Neural cell (in vitro differentiated cells): Measurements from ENCODE around the gene SYDE2. TPM values are rescaled to one million over a fixed set of nuclear protein-coding genes. Genes with fewer than 3 reads are reported as not detected.

Experiments used
- H2AFZ ChIP-seq: fragments of 200-600, 300-800 bp; sonication (generic), shearing (Covaris generic); 2 replicates; pipeline ENCODE4 v1.6.0; 2014; ENCODE audit warnings: low read depth, mild to moderate bottlenecking, antibody characterized with exemption, low read length, moderate library complexity
- H3F3A ChIP-seq: fragments of 200-600 bp; shearing (Covaris generic); 2 replicates; pipeline ENCODE4 v1.6.1; 2016; ENCODE audit warnings: mild to moderate bottlenecking, moderate library complexity, mixed read lengths, antibody characterized with exemption, low read length; ENCODE audit not compliant: insufficient read depth, poor library complexity, severe bottlenecking
- H3K27ac ChIP-seq: fragments of 200-600, 300-800 bp; sonication (generic), shearing (Covaris generic); 2 replicates; pipeline ENCODE4 v1.5.1; 2014; ENCODE audit warnings: mild to moderate bottlenecking, low read length, moderate library complexity
- H3K27me3 ChIP-seq: fragments of 300-800, 200-600 bp; sonication (generic), shearing (Covaris generic); 2 replicates; pipeline ENCODE4 v1.6.0; 2014; ENCODE audit warnings: mild to moderate bottlenecking, low read depth, low read length, moderate library complexity; ENCODE audit not compliant: insufficient read depth
- H3K36me3 ChIP-seq: fragments of 300-800, 200-600 bp; sonication (generic), shearing (Covaris generic); 2 replicates; pipeline ENCODE4 v1.5.1; 2014; ENCODE audit warnings: mild to moderate bottlenecking, antibody characterized with exemption, low read length, moderate library complexity; ENCODE audit not compliant: insufficient read depth
- H3K4me2 ChIP-seq: fragments of 300-800, 200-600 bp; sonication (generic), shearing (Covaris generic); 2 replicates; pipeline ENCODE4 v1.6.0; 2014; ENCODE audit warnings: mild to moderate bottlenecking, low read length
- H3K4me3 ChIP-seq: fragments of 300-800, 200-600 bp; sonication (generic), shearing (Covaris generic); 2 replicates; pipeline ENCODE4 v1.5.1; 2014; ENCODE audit warnings: mild to moderate bottlenecking, low read length, moderate library complexity
- H3K79me2 ChIP-seq: fragments of 200-600 bp; shearing (Covaris generic); replicated peaks from 2 replicates; pipeline ENCODE4 v1.6.0; 2014; ENCODE audit warnings: mild to moderate bottlenecking, low read length, moderate library complexity; ENCODE audit not compliant: insufficient read depth
- H3K9ac ChIP-seq: fragments of 300-800, 200-600 bp; sonication (generic), shearing (Covaris generic); 2 replicates; pipeline ENCODE4 v1.6.1; 2016; ENCODE audit warnings: mild to moderate bottlenecking, low read length, mixed read lengths
- H3K9me2 ChIP-seq: fragments of 200-600 bp; shearing (Covaris generic); 2 replicates; pipeline ENCODE4 v1.6.1; 2016; ENCODE audit warnings: mild to moderate bottlenecking, low read length, mixed read lengths; ENCODE audit not compliant: insufficient read depth
- H3K9me3 ChIP-seq: fragments of 200-600, 300-800 bp; sonication (generic), shearing (Covaris generic); 2 replicates; pipeline ENCODE4 v1.6.1; 2016; ENCODE audit warnings: mild to moderate bottlenecking, mixed run types, low read length, moderate library complexity, mixed read lengths
- H4K20me1 ChIP-seq: fragments of 200-600 bp; shearing (Covaris generic); 2 replicates; pipeline ENCODE4 v1.6.1; 2016; ENCODE audit warnings: mild to moderate bottlenecking, mixed run types; ENCODE audit not compliant: insufficient read depth
- CTCF ChIP-seq: fragments of 450-650 bp; IDR thresholded peaks from 2 replicates; pipeline ENCODE4 v1.5.1; 2014; ENCODE audit warnings: antibody characterized with exemption, mild to moderate bottlenecking, moderate library complexity; ENCODE audit not compliant: poor library complexity, severe bottlenecking
- EP300 ChIP-seq: fragments of 450-650 bp; conservative IDR thresholded peaks from 2 replicates; pipeline ENCODE4 v1.6.1; 2014; ENCODE audit warnings: antibody characterized with exemption, mild to moderate bottlenecking, moderate library complexity; ENCODE audit not compliant: poor library complexity, severe bottlenecking
- EZH2 ChIP-seq: fragments of 200-600, 300-800 bp; shearing (Covaris generic), sonication (generic); IDR thresholded peaks from 2 replicates; pipeline ENCODE4 v1.6.1; 2014; ENCODE audit warnings: antibody characterized with exemption, low read length, borderline replicate concordance, mild to moderate bottlenecking; ENCODE audit not compliant: insufficient read depth, poor library complexity, severe bottlenecking
- MXI1 ChIP-seq: fragments of 450-650 bp; conservative IDR thresholded peaks from 2 replicates; pipeline ENCODE4 v1.6.1; 2014; ENCODE audit warnings: antibody characterized with exemption, mild to moderate bottlenecking; ENCODE audit not compliant: poor library complexity, severe bottlenecking
- POLR2AphosphoS5 ChIP-seq: IDR thresholded peaks from 2 replicates; pipeline ENCODE4 v1.6.1; 2012
- RAD21 ChIP-seq: fragments of 450-650 bp; conservative IDR thresholded peaks from 2 replicates; pipeline ENCODE4 v1.6.1; 2014; ENCODE audit warnings: antibody characterized with exemption, mild to moderate bottlenecking, moderate library complexity
- REST ChIP-seq: IDR thresholded peaks from 2 replicates; pipeline ENCODE4 v1.6.1; 2012; ENCODE audit warnings: borderline replicate concordance
- SMC3 ChIP-seq: fragments of 450-650 bp; conservative IDR thresholded peaks from 2 replicates; pipeline ENCODE4 v1.6.1; 2014; ENCODE audit warnings: antibody characterized with exemption, mild to moderate bottlenecking, moderate library complexity; ENCODE audit not compliant: poor library complexity
- TAF1 ChIP-seq: IDR thresholded peaks from 2 replicates; pipeline ENCODE4 v1.6.1; 2012; ENCODE audit warnings: low read depth
- polyA plus RNA-seq: library from polyadenylated mRNA; depleted of rRNA; stranded (reverse); fragments of >200 nt; gene quantifications from 2 replicates; pipeline ENCODE4 v1.2.3, GENCODE V29; 2014

Gene SYDE2
- polyA plus RNA-seq, 1 donor from 2014 or later = 0.66 TPM

GRCh38 chr1:85208488-85208887, 7.7 kb upstream of the SYDE2 start:
- H3K4me2 ChIP-seq = no peak overlapping the region
- H3K9ac ChIP-seq = no peak overlapping the region
- H2AFZ ChIP-seq = no peak overlapping the region
- H3K27ac ChIP-seq = no peak overlapping the region
- no peaks in the 10 kb centered on the region for H3K9me2 ChIP-seq
- TF ChIP-seq MXI1 = no peak
- TF ChIP-seq EP300 = no peak
- no peak for TF ChIP-seq CTCF
- TF ChIP-seq REST = no peak
- no peak for TF ChIP-seq EZH2
- no peak for TF ChIP-seq TAF1
- no peak for TF ChIP-seq RAD21
- TF ChIP-seq POLR2AphosphoS5 = no peak
- no peak for TF ChIP-seq SMC3
- H3K4me3 ChIP-seq = no peak overlapping the region
- no peaks in the 10 kb centered on the region for H3F3A ChIP-seq
- no peaks in the 10 kb centered on the region for H3K27me3 ChIP-seq
- no peaks in the 10 kb centered on the region for H3K79me2 ChIP-seq
- no peaks in the 10 kb centered on the region for H4K20me1 ChIP-seq
- no peaks in the 10 kb centered on the region for H3K9me3 ChIP-seq
- no peaks in the 10 kb centered on the region for H3K36me3 ChIP-seq

- H3F3A ChIP-seq = no peaks in the 10 kb centered on the region
- H4K20me1 ChIP-seq = no peaks in the 10 kb centered on the region
- H3K9me3 ChIP-seq = no peaks in the 10 kb centered on the region
- H3K27me3 ChIP-seq = peaks cover 14% of the 10 kb centered on the region
- TF ChIP-seq TAF1 = no peak
- no peak for TF ChIP-seq SMC3
- TF ChIP-seq MXI1 = no peak
- no peak for TF ChIP-seq REST
- no peak for TF ChIP-seq EZH2
- no peak for TF ChIP-seq POLR2AphosphoS5
- no peak for TF ChIP-seq CTCF
- TF ChIP-seq EP300 = no peak
- no peak for TF ChIP-seq RAD21
- H3K27ac ChIP-seq = no peak overlapping the region
- H3K9me2 ChIP-seq = no peaks in the 10 kb centered on the region
- H3K36me3 ChIP-seq = no peaks in the 10 kb centered on the region
- H3K9ac ChIP-seq = no peak overlapping the region
- no peaks in the 10 kb centered on the region for H3K79me2 ChIP-seq
- no peak overlapping the region for H3K4me2 ChIP-seq
- H3K4me3 ChIP-seq = no peak overlapping the region
- no peak overlapping the region for H2AFZ ChIP-seq
Measured at GRCh38 chr1:85203573-85204171, 2.9 kb upstream of the SYDE2 start.
